MM.1S (cell line): ENCODE measurements around the gene FAM186B.

Experiments
- DNase-seq: peaks from one replicate; pipeline ENCODE4 v3.0.0-alpha.2; 2015
- H2AFZ ChIP-seq: fragments of 300-600 bp; sonication (generic); 2 replicates; pipeline ENCODE4 v1.6.0; 2016; ENCODE audit warnings: antibody characterized with exemption, low read length
- H3F3A ChIP-seq: fragments of 300-600 bp; sonication (generic); 2 replicates; pipeline ENCODE4 v1.6.1; 2016; ENCODE audit warnings: mild to moderate bottlenecking, antibody characterized with exemption, low read length, moderate library complexity, mixed read lengths; ENCODE audit not compliant: insufficient read depth
- H3K27ac ChIP-seq: fragments of 300-600 bp; sonication (generic); 2 replicates; pipeline ENCODE4 v1.5.1; 2016; ENCODE audit warnings: mild to moderate bottlenecking, low read length
- H3K27me3 ChIP-seq: fragments of 300-600 bp; sonication (generic); replicated peaks from 2 replicates; pipeline ENCODE4 v1.6.0; 2016; ENCODE audit warnings: low read length; ENCODE audit not compliant: insufficient read depth
- H3K36me3 ChIP-seq: fragments of 300-600 bp; sonication (generic); replicated peaks from 2 replicates; pipeline ENCODE4 v1.6.1; 2016; ENCODE audit warnings: mild to moderate bottlenecking, low read length, mixed read lengths; ENCODE audit not compliant: insufficient read depth
- H3K4me1 ChIP-seq: fragments of 300-600 bp; sonication (generic); 2 replicates; pipeline ENCODE4 v1.6.1; 2016; ENCODE audit warnings: low read length, mixed read lengths
- H3K4me2 ChIP-seq: fragments of 300-600 bp; sonication (generic); 2 replicates; pipeline ENCODE4 v1.6.0; 2016; ENCODE audit warnings: low read depth, low read length
- H3K4me3 ChIP-seq: fragments of 300-600 bp; sonication (generic); 2 replicates; pipeline ENCODE4 v1.5.1; 2016; ENCODE audit warnings: low read length, mixed read lengths
- H3K79me2 ChIP-seq: fragments of 300-600 bp; sonication (generic); 2 replicates; pipeline ENCODE4 v1.6.1; 2016; ENCODE audit warnings: mixed run types, low read length, mixed read lengths
- H3K9ac ChIP-seq: fragments of 300-600 bp; sonication (generic); 2 replicates; pipeline ENCODE4 v1.6.1; 2016; ENCODE audit warnings: low read length, mixed read lengths
- H3K9me2 ChIP-seq: fragments of 300-600 bp; sonication (generic); replicated peaks from 2 replicates; pipeline ENCODE4 v1.6.1; 2016; ENCODE audit warnings: mild to moderate bottlenecking, low read length, mixed read lengths; ENCODE audit not compliant: insufficient read depth
- H3K9me3 ChIP-seq: fragments of 300-600 bp; sonication (generic); replicated peaks from 2 replicates; pipeline ENCODE4 v1.6.1; 2016; ENCODE audit warnings: mild to moderate bottlenecking, low read length, mixed read lengths; ENCODE audit not compliant: insufficient read depth
- H4K20me1 ChIP-seq: fragments of 300-600 bp; sonication (generic); 2 replicates; pipeline ENCODE4 v1.6.1; 2016; ENCODE audit warnings: mild to moderate bottlenecking, low read length, moderate library complexity, mixed read lengths; ENCODE audit not compliant: insufficient read depth
- CTCF ChIP-seq: fragments of 300-600 bp; sonication (generic); IDR thresholded peaks from 2 replicates; pipeline ENCODE4 v1.5.1; 2016; ENCODE audit warnings: antibody characterized with exemption, low read length, mixed read lengths
- EZH2 ChIP-seq: fragments of 300-600 bp; sonication (generic); optimal IDR thresholded peaks from 2 replicates; pipeline ENCODE3; 2017; ENCODE audit warnings: low read depth, mild to moderate bottlenecking, antibody characterized with exemption, low read length, mixed read lengths
- EZH2phosphoT487 ChIP-seq: fragments of 300-600 bp; sonication (generic); IDR thresholded peaks from 2 replicates; pipeline ENCODE4 v1.6.1; 2018; ENCODE audit warnings: antibody characterized with exemption, low read length

Gene FAM186B

GRCh38 chr12:49566361-49566760, 39.1 kb downstream of the FAM186B start:
- Histone ChIP-seq H2AFZ (no peak overlapping the region), H3K9me3 (no peaks in the 10 kb centered on the region), H3K9me2 (no peaks in the 10 kb centered on the region), H3K79me2 (peaks cover 47% of the 10 kb centered on the region), H3K4me3 (no peak overlapping the region), H3K9ac (no peak overlapping the region), H4K20me1 (no peaks in the 10 kb centered on the region), H3K4me2 (no peak overlapping the region), H3K27ac (no peak overlapping the region), H3K4me1 (peaks cover 4% of the 10 kb centered on the region; the same call in 1 of the 2 replicates), H3K36me3 (peaks cover 3% of the 10 kb centered on the region; the same call in 1 of the 2 replicates), H3F3A (no peaks in the 10 kb centered on the region), H3K27me3 (no peaks in the 10 kb centered on the region)
- TF ChIP-seq EZH2phosphoT487 (no peak), CTCF (no peak), EZH2 (no peak)
- no peak for DNase-seq

GRCh38 chr12:49565406-49566265, 39.8 kb downstream of the FAM186B start:
- Histone ChIP-seq H3K9me3 (no peaks in the 10 kb centered on the region), H3K36me3 (peaks cover 3% of the 10 kb centered on the region; the same call in 1 of the 2 replicates), H3F3A (no peaks in the 10 kb centered on the region), H2AFZ (no peak overlapping the region), H3K4me2 (no peak overlapping the region), H3K27ac (no peak overlapping the region), H4K20me1 (no peaks in the 10 kb centered on the region), H3K79me2 (peaks cover 41% of the 10 kb centered on the region), H3K4me3 (no peak overlapping the region), H3K9ac (no peak overlapping the region), H3K4me1 (peaks cover 4% of the 10 kb centered on the region; the same call in 1 of the 2 replicates), H3K9me2 (no peaks in the 10 kb centered on the region), H3K27me3 (no peaks in the 10 kb centered on the region)
- DNase-seq, result no peak
- no peak for TF ChIP-seq EZH2
- no peak for TF ChIP-seq EZH2phosphoT487
- TF ChIP-seq CTCF, result no peak

- Histone ChIP-seq H2AFZ (no peak overlapping the region), H3K27ac (no peak overlapping the region), H3K9me3 (no peaks in the 10 kb centered on the region), H3K36me3 (peaks cover 3% of the 10 kb centered on the region; the same call in 1 of the 2 replicates), H4K20me1 (no peaks in the 10 kb centered on the region), H3K4me2 (no peak overlapping the region), H3K4me1 (peaks cover 4% of the 10 kb centered on the region; the same call in 1 of the 2 replicates), H3K4me3 (no peak overlapping the region), H3F3A (no peaks in the 10 kb centered on the region), H3K79me2 (peaks cover 35% of the 10 kb centered on the region), H3K9ac (no peak overlapping the region), H3K9me2 (no peaks in the 10 kb centered on the region), H3K27me3 (no peaks in the 10 kb centered on the region)
- no peak for TF ChIP-seq CTCF
- no peak for TF ChIP-seq EZH2phosphoT487
- no peak for TF ChIP-seq EZH2
- DNase-seq, result no peak
Observed at GRCh38 chr12:49564686-49565405, 40.6 kb downstream of the FAM186B start.
